Osteocyte (in vitro differentiated cells): ENCODE results near the gene TNFRSF9. TPM values are rescaled to one million over a fixed set of nuclear protein-coding genes. Genes with fewer than 3 reads are reported as not detected.
"Not testable (repeated sequence)": the region's sequence is repeated elsewhere in the genome, so short reads cannot be mapped to it uniquely, and the experiment has no call there.

Experiments
- DNase-seq: peaks from one replicate; pipeline ENCODE4 v3.0.0; 2021; ENCODE audit warnings: mixed read lengths; ENCODE audit not compliant: unreplicated experiment; ENCODE audit errors: extremely low spot score
- H3K27ac Mint-ChIP-seq: one replicate; pipeline ENCODE4 v1.8.0; 2021; ENCODE audit warnings: mild to moderate bottlenecking, mixed read lengths; ENCODE audit not compliant: unreplicated experiment
- H3K27me3 Mint-ChIP-seq: one replicate; pipeline ENCODE4 v1.8.0; 2021; ENCODE audit warnings: mixed read lengths; ENCODE audit not compliant: unreplicated experiment
- H3K36me3 Mint-ChIP-seq: one replicate; pipeline ENCODE4 v1.8.0; 2021; ENCODE audit warnings: mixed read lengths; ENCODE audit not compliant: unreplicated experiment
- H3K4me1 Mint-ChIP-seq: one replicate; pipeline ENCODE4 v1.8.0; 2021; ENCODE audit warnings: mixed read lengths; ENCODE audit not compliant: unreplicated experiment
- H3K4me3 Mint-ChIP-seq: one replicate; pipeline ENCODE4 v1.8.0; 2021; ENCODE audit warnings: mild to moderate bottlenecking, moderate library complexity, mixed read lengths; ENCODE audit not compliant: unreplicated experiment
- H3K9me3 Mint-ChIP-seq: one replicate; pipeline ENCODE4 v1.8.0; 2021; ENCODE audit warnings: mixed read lengths; ENCODE audit not compliant: unreplicated experiment
- total RNA-seq: library from RNA; stranded (reverse); gene quantifications from 2 replicates; pipeline ENCODE4 v1.2.1, GENCODE V29; 2021
- TF ChIP-seq, protein P1 (sequence below): fragments of 200-600 bp; sonication (generic); IDR thresholded peaks from 2 replicates; pipeline ENCODE4 v1.5.0; 2021; ENCODE audit warnings: antibody characterized with exemption, mild to moderate bottlenecking, moderate library complexity

Gene TNFRSF9
- total RNA-seq, 1 donor from 2014 or later: not detected

DNA sequence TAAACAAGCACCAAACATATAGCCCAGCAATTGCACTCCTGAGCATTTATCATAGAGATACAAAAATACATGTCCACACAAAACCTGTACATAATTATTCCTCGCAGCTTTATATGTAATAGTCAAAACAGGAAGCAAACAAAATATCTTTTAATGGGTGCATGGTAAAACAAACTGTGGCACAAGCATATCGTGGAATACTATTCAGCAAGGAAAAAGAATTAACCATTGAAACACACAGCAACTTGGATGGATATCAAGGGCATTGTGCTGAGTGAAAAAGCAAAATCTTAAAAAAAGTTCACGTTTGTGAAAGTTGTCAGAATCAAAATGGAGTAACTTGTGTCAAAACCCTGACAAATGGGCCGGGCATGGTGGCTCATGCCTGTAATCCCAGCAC is 12.4 kb downstream of the TNFRSF9 start:
- H3K4me3 Mint-ChIP-seq: no peak overlapping the region
- DNase-seq: no peak
- H3K4me1 Mint-ChIP-seq: no peaks in the 10 kb centered on the region
- no peak overlapping the region for H3K27ac Mint-ChIP-seq
- H3K27me3 Mint-ChIP-seq: peaks cover 38% of the 10 kb centered on the region
- no peaks in the 10 kb centered on the region for H3K36me3 Mint-ChIP-seq
- H3K9me3 Mint-ChIP-seq: no peaks in the 10 kb centered on the region
- TF ChIP-seq, protein P1, sequence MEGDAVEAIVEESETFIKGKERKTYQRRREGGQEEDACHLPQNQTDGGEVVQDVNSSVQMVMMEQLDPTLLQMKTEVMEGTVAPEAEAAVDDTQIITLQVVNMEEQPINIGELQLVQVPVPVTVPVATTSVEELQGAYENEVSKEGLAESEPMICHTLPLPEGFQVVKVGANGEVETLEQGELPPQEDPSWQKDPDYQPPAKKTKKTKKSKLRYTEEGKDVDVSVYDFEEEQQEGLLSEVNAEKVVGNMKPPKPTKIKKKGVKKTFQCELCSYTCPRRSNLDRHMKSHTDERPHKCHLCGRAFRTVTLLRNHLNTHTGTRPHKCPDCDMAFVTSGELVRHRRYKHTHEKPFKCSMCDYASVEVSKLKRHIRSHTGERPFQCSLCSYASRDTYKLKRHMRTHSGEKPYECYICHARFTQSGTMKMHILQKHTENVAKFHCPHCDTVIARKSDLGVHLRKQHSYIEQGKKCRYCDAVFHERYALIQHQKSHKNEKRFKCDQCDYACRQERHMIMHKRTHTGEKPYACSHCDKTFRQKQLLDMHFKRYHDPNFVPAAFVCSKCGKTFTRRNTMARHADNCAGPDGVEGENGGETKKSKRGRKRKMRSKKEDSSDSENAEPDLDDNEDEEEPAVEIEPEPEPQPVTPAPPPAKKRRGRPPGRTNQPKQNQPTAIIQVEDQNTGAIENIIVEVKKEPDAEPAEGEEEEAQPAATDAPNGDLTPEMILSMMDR: no peak

DNA sequence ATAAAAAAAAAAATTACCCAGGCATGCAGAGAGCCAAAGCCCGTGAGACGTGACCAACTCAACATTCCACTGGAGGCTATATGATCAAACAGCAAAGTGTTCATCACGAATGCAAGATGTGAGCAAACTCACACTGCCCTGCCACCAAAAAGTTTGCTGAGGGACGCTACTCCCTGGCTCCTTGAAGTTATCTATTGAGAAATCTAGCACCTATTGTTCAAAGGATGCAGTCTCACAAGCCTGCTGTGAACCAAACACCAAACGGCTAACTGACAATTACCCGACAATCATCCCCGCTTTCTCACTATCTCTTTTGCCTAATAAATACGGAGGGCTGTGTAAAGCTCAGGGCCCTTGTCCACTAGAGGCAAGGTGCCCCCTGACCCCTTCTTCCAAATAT is 13.6 kb downstream of the TNFRSF9 start:
- Mint-ChIP-seq H3K27me3 (peaks cover 32% of the 10 kb centered on the region), H3K27ac (peak overlapping the region; percentile 25)
- not testable (repeated sequence) for DNase-seq, H3K9me3 Mint-ChIP-seq, H3K4me1 Mint-ChIP-seq, H3K4me3 Mint-ChIP-seq, H3K36me3 Mint-ChIP-seq

DNA sequence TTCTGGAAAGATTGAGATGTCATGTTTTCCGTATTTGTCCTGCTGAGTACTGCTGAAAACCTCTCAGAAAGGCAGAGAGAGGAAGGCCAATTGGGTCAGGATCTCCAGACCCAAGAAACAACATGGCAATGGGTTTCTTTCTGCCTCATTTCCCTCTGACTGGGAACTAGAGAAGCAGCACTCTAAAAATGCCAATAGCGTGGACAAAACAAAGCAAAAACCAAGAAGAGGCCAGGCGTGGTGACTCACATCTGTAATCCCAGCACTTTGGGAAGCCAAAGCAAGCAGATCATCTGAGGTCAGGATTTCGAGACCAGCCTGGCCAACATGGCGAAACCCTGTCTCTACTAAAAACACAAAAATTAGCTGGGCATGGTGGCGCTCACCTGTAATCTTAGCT is 18.3 kb downstream of the TNFRSF9 start:
- DNase-seq: no peak
- peaks cover 6% of the 10 kb centered on the region for H3K4me1 Mint-ChIP-seq

DNA sequence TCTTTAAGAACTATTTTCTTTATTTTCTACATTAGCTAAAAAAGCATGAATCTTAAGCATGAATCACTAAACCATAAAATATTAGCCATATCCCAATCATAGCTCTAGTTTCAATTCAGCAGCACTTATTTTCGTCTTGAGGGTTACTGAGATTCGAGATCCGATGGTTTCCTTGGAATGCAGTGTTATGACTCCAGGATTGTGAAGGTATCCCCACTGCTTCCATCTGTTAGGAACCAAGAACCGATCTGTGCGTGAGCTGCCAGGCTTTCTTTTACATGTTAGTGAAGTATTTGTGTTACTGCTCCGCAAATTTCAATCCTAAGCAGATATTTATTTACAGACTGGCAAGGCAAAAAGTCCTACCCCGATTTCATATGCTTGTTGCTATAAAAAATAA is 18.8 kb downstream of the TNFRSF9 start:
- peaks cover 6% of the 10 kb centered on the region for H3K4me1 Mint-ChIP-seq
- peaks cover 16% of the 10 kb centered on the region for H3K27me3 Mint-ChIP-seq
- H3K9me3 Mint-ChIP-seq: no peaks in the 10 kb centered on the region
- no peaks in the 10 kb centered on the region for H3K36me3 Mint-ChIP-seq
- H3K4me3 Mint-ChIP-seq: no peak overlapping the region
- TF ChIP-seq, protein P1: no peak
- no peak for DNase-seq
- no peak overlapping the region for H3K27ac Mint-ChIP-seq

More for the DNA sequence above, 18.3 kb downstream of the TNFRSF9 start:
- peaks cover 14% of the 10 kb centered on the region for H3K27me3 Mint-ChIP-seq
- no peak overlapping the region for H3K4me3 Mint-ChIP-seq
- H3K27ac Mint-ChIP-seq: no peak overlapping the region
- TF ChIP-seq, protein P1: no peak
- H3K9me3 Mint-ChIP-seq: no peaks in the 10 kb centered on the region
- no peaks in the 10 kb centered on the region for H3K36me3 Mint-ChIP-seq

DNA sequence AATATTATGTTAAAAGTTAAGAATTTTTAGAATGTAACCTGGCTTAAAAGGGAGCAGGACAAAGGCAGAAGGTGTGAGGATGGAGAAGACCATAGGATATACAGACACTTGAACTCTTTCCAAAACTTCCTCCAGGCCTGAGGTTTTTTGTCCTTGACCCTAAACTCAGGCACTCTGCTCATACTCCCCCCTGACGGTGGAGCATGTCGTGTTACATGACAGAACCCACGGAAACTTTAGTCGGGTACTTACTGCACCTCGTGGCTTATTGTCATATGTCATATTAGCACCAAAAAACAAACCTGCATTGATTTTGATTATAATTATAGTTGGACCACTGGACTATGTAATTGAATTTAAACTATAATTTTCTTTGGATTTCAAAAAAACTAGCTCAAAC is 20.8 kb downstream of the TNFRSF9 start:
- H3K27ac Mint-ChIP-seq: no peak overlapping the region
- peaks cover 16% of the 10 kb centered on the region for H3K27me3 Mint-ChIP-seq
- no peaks in the 10 kb centered on the region for H3K36me3 Mint-ChIP-seq
- peaks cover 6% of the 10 kb centered on the region for H3K4me1 Mint-ChIP-seq
- TF ChIP-seq, protein P1: no peak
- DNase-seq: no peak
- H3K9me3 Mint-ChIP-seq: no peaks in the 10 kb centered on the region
- no peak overlapping the region for H3K4me3 Mint-ChIP-seq

DNA sequence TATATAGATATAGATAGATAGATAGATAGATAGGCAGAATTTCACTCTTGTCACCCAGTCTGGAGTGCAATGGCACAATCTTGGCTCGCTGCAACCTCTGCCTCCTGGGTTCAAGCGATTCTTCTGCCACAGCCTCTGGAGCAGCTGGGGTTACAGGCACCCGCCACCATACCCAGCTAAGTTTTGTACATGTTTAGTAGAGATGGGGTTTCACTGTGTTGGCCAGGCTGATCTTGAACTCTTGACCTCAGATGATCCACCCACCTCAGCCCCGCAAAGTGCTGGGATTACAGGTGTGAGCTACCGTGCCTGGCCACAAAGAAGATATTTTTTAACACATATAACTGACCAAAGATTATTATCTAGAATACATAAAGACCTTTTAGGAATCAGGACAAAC is 22.7 kb downstream of the TNFRSF9 start:
- H3K27ac Mint-ChIP-seq, H3K4me1 Mint-ChIP-seq, H3K36me3 Mint-ChIP-seq, H3K9me3 Mint-ChIP-seq, H3K4me3 Mint-ChIP-seq, DNase-seq: not testable (repeated sequence)
- H3K27me3 Mint-ChIP-seq: peaks cover 19% of the 10 kb centered on the region
